Ovary (tissue), 3 donors: ENCODE results near the gene PPARA.

Experiments
- CTCF ChIP-seq, 3 donors: fragments of 450-650 bp in 2 of 3; fragments of 200-600 bp in 1 of 3; IDR thresholded peaks; one replicate each; pipeline versions ENCODE4 v1.5.1 to v1.8.0; 2016 to 2022; ENCODE audit warnings: antibody characterized with exemption in 3 of 3, mild to moderate bottlenecking in 1 of 3
- EP300 ChIP-seq: sonication (generic); formaldehyde crosslinking; IDR thresholded peaks from one replicate; pipeline ENCODE4 v1.6.1; 2017; ENCODE audit warnings: antibody characterized with exemption
- POLR2A ChIP-seq: fragments of 450-650 bp; IDR thresholded peaks from one replicate; pipeline ENCODE4 v1.6.1; 2017; ENCODE audit warnings: antibody characterized with exemption, mild to moderate bottlenecking, moderate library complexity
- donor health status: DM: no; HTN: no; CAD: no.

DNA sequence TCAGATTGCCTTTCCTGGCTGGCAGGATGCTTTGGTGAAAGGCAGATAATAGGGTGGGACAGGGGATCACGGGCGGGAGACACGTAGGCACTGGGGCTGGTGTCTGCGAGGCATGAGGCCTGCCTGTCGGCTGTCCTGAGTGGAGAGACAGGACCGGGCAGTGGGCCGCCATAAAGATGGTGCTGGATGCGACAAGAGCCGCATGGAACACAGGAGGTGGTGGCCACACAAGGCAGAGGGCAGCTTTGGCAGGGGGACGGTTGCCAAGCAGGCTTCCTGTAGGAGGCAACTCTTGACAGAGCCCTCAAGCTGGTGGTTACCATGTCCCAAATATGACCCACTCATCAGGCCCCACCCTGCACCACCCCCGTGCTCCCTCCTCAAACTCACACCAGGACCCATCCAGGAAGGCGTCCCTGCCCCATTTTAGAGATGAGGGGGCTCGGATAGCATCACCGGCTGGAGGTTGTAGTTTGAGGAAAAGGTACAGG lies 4.9 kb upstream of the PPARA start:
- TF ChIP-seq CTCF (IDR thresholded peaks at IDR 0.05) (no peak), POLR2A (no peak), EP300 (no peak)
